Measurements from ENCODE around the gene CRISP1.

DNA sequence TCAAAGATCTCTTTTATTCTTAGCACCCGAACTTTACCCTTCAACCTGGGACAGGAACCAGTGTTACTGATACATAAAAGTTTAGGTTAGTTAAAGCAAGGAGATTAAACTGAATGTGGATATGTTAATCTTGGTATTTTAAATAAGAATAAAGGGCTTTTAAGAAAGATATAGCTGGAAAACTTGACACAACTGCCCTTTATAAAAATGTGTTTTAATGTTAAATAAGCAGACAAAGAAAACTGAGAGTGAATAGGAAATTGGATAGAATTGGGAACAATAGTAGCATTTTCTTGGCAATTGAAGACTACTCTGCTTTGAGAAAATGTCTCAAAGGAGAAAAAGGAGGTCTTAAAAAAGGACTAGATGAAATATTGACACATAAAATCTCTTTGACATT lies 45.9 kb upstream of the CRISP1 start:
- TF ChIP-seq, protein P1, sequence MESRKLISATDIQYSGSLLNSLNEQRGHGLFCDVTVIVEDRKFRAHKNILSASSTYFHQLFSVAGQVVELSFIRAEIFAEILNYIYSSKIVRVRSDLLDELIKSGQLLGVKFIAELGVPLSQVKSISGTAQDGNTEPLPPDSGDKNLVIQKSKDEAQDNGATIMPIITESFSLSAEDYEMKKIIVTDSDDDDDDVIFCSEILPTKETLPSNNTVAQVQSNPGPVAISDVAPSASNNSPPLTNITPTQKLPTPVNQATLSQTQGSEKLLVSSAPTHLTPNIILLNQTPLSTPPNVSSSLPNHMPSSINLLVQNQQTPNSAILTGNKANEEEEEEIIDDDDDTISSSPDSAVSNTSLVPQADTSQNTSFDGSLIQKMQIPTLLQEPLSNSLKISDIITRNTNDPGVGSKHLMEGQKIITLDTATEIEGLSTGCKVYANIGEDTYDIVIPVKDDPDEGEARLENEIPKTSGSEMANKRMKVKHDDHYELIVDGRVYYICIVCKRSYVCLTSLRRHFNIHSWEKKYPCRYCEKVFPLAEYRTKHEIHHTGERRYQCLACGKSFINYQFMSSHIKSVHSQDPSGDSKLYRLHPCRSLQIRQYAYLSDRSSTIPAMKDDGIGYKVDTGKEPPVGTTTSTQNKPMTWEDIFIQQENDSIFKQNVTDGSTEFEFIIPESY (IDR thresholded peaks at IDR 0.05; ENCODE audit: borderline replicate concordance, low read depth), result no peak
- TF ChIP-seq EZH2phosphoT487 (IDR thresholded peaks at IDR 0.05; ENCODE audit: borderline replicate concordance, low read depth) (no peak), TAF1 (IDR thresholded peaks at IDR 0.05; ENCODE audit: borderline replicate concordance, low read depth, low read length) (no peak)
- TF ChIP-seq, protein P2, sequence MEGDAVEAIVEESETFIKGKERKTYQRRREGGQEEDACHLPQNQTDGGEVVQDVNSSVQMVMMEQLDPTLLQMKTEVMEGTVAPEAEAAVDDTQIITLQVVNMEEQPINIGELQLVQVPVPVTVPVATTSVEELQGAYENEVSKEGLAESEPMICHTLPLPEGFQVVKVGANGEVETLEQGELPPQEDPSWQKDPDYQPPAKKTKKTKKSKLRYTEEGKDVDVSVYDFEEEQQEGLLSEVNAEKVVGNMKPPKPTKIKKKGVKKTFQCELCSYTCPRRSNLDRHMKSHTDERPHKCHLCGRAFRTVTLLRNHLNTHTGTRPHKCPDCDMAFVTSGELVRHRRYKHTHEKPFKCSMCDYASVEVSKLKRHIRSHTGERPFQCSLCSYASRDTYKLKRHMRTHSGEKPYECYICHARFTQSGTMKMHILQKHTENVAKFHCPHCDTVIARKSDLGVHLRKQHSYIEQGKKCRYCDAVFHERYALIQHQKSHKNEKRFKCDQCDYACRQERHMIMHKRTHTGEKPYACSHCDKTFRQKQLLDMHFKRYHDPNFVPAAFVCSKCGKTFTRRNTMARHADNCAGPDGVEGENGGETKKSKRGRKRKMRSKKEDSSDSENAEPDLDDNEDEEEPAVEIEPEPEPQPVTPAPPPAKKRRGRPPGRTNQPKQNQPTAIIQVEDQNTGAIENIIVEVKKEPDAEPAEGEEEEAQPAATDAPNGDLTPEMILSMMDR (IDR thresholded peaks at IDR 0.05), result no peak
- TF ChIP-seq, protein P3, sequence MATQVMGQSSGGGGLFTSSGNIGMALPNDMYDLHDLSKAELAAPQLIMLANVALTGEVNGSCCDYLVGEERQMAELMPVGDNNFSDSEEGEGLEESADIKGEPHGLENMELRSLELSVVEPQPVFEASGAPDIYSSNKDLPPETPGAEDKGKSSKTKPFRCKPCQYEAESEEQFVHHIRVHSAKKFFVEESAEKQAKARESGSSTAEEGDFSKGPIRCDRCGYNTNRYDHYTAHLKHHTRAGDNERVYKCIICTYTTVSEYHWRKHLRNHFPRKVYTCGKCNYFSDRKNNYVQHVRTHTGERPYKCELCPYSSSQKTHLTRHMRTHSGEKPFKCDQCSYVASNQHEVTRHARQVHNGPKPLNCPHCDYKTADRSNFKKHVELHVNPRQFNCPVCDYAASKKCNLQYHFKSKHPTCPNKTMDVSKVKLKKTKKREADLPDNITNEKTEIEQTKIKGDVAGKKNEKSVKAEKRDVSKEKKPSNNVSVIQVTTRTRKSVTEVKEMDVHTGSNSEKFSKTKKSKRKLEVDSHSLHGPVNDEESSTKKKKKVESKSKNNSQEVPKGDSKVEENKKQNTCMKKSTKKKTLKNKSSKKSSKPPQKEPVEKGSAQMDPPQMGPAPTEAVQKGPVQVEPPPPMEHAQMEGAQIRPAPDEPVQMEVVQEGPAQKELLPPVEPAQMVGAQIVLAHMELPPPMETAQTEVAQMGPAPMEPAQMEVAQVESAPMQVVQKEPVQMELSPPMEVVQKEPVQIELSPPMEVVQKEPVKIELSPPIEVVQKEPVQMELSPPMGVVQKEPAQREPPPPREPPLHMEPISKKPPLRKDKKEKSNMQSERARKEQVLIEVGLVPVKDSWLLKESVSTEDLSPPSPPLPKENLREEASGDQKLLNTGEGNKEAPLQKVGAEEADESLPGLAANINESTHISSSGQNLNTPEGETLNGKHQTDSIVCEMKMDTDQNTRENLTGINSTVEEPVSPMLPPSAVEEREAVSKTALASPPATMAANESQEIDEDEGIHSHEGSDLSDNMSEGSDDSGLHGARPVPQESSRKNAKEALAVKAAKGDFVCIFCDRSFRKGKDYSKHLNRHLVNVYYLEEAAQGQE (IDR thresholded peaks at IDR 0.05; ENCODE audit: low read depth, low read length), result no peak
